ENCODE data around the gene MYL12A. TPM values are rescaled to one million over a fixed set of nuclear protein-coding genes. Genes with fewer than 3 reads are reported as not detected.
A peak's percentile ranks its signal among the peaks of the same experiment; 100 is the strongest.

The MYL12A gene
- total and polyA plus RNA-seq, 2 of the 13 experiments (the other 11 are each of a cell fraction or from before 2014, with no cell fraction given): 261 to 277 TPM

- TF ChIP-seq, protein P1, sequence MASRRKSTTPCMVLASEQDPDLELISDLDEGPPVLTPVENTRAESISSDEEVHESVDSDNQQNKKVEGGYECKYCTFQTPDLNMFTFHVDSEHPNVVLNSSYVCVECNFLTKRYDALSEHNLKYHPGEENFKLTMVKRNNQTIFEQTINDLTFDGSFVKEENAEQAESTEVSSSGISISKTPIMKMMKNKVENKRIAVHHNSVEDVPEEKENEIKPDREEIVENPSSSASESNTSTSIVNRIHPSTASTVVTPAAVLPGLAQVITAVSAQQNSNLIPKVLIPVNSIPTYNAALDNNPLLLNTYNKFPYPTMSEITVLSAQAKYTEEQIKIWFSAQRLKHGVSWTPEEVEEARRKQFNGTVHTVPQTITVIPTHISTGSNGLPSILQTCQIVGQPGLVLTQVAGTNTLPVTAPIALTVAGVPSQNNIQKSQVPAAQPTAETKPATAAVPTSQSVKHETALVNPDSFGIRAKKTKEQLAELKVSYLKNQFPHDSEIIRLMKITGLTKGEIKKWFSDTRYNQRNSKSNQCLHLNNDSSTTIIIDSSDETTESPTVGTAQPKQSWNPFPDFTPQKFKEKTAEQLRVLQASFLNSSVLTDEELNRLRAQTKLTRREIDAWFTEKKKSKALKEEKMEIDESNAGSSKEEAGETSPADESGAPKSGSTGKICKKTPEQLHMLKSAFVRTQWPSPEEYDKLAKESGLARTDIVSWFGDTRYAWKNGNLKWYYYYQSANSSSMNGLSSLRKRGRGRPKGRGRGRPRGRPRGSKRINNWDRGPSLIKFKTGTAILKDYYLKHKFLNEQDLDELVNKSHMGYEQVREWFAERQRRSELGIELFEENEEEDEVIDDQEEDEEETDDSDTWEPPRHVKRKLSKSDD (CRISPR knock-in tag; IDR thresholded peaks at IDR 0.05; ENCODE audit: low read depth): no peak
- TF ChIP-seq EEA1 (CRISPR knock-in tag; IDR thresholded peaks at IDR 0.05; ENCODE audit: borderline replicate concordance) (no peak), ZNF451 (CRISPR knock-in tag; IDR thresholded peaks at IDR 0.05) (no peak), POLR2A (IDR thresholded peaks at IDR 0.05; ENCODE audit: insufficient read depth in 1 of 2, low read depth in 2 of 2, low read length in 2 of 2) (peak in 1 of 2 experiments; percentile 40; a peak in 1 of 4 replicates), MTA3 (CRISPR knock-in tag; IDR thresholded peaks at IDR 0.05) (no peak), ZNF75D (CRISPR knock-in tag; IDR thresholded peaks at IDR 0.05; ENCODE audit: borderline replicate concordance) (no peak), FOXC1 (CRISPR knock-in tag; IDR thresholded peaks at IDR 0.05; ENCODE audit: borderline replicate concordance) (no peak), ZFP36L1 (CRISPR knock-in tag; IDR thresholded peaks at IDR 0.05) (no peak), SMARCE1 (IDR thresholded peaks at IDR 0.05; ENCODE audit: borderline replicate concordance) (no peak), POLR2G (IDR thresholded peaks at IDR 0.05; ENCODE audit: low read depth, low read length) (peak; percentile 68), ZSCAN21 (CRISPR knock-in tag; IDR thresholded peaks at IDR 0.05; ENCODE audit: borderline replicate concordance) (no peak), IRF2 (CRISPR knock-in tag; IDR thresholded peaks at IDR 0.05) (no peak), CENPX (CRISPR knock-in tag; IDR thresholded peaks at IDR 0.05) (no peak), FOXO1 (CRISPR knock-in tag; IDR thresholded peaks at IDR 0.05) (no peak), STAG1 (CRISPR knock-in tag; IDR thresholded peaks at IDR 0.05) (peak; percentile 13; the same call in 1 of the 2 replicates), ZFX (CRISPR knock-in tag; IDR thresholded peaks at IDR 0.05; ENCODE audit: low read depth) (no peak), ZNF331 (CRISPR knock-in tag; IDR thresholded peaks at IDR 0.05) (no peak), WIZ (CRISPR knock-in tag; IDR thresholded peaks at IDR 0.05) (no peak)
- TF ChIP-seq, protein P2, sequence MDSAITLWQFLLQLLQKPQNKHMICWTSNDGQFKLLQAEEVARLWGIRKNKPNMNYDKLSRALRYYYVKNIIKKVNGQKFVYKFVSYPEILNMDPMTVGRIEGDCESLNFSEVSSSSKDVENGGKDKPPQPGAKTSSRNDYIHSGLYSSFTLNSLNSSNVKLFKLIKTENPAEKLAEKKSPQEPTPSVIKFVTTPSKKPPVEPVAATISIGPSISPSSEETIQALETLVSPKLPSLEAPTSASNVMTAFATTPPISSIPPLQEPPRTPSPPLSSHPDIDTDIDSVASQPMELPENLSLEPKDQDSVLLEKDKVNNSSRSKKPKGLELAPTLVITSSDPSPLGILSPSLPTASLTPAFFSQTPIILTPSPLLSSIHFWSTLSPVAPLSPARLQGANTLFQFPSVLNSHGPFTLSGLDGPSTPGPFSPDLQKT (CRISPR knock-in tag; IDR thresholded peaks at IDR 0.05; ENCODE audit: borderline replicate concordance): no peak
- TF ChIP-seq, protein P3, sequence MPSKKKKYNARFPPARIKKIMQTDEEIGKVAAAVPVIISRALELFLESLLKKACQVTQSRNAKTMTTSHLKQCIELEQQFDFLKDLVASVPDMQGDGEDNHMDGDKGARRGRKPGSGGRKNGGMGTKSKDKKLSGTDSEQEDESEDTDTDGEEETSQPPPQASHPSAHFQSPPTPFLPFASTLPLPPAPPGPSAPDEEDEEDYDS (CRISPR knock-in tag; IDR thresholded peaks at IDR 0.05): no peak
- TF ChIP-seq, protein P4, sequence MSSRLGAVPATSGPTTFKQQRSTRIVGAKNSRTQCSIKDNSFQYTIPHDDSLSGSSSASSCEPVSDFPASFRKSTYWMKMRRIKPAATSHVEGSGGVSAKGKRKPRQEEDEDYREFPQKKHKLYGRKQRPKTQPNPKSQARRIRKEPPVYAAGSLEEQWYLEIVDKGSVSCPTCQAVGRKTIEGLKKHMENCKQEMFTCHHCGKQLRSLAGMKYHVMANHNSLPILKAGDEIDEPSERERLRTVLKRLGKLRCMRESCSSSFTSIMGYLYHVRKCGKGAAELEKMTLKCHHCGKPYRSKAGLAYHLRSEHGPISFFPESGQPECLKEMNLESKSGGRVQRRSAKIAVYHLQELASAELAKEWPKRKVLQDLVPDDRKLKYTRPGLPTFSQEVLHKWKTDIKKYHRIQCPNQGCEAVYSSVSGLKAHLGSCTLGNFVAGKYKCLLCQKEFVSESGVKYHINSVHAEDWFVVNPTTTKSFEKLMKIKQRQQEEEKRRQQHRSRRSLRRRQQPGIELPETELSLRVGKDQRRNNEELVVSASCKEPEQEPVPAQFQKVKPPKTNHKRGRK (CRISPR knock-in tag; IDR thresholded peaks at IDR 0.05): no peak
- TF ChIP-seq, protein P5, sequence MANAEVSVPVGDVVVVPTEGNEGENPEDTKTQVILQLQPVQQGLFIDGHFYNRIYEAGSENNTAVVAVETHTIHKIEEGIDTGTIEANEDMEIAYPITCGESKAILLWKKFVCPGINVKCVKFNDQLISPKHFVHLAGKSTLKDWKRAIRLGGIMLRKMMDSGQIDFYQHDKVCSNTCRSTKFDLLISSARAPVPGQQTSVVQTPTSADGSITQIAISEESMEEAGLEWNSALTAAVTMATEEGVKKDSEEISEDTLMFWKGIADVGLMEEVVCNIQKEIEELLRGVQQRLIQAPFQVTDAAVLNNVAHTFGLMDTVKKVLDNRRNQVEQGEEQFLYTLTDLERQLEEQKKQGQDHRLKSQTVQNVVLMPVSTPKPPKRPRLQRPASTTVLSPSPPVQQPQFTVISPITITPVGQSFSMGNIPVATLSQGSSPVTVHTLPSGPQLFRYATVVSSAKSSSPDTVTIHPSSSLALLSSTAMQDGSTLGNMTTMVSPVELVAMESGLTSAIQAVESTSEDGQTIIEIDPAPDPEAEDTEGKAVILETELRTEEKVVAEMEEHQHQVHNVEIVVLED (CRISPR knock-in tag; IDR thresholded peaks at IDR 0.05; ENCODE audit: borderline replicate concordance): no peak
These were observed 31.9 kb downstream of the MYL12A start (continued) for GRCh38 chr18:3279201-3280185.
